GDM1 (cell line): Measurements from ENCODE around the gene AMBRA1.
A peak's percentile ranks its signal among the peaks of the same experiment; 100 is the strongest.

Experiments used
- DNase-seq: peaks from one replicate; lab custom pipeline; 2025; lab: John Stamatoyannopoulos, UW

AMBRA1 gene

GRCh38 chr11:46397526-46397925, 196.3 kb downstream of the AMBRA1 start:
- no peak for DNase-seq

- no peak for DNase-seq
Observed at GRCh38 chr11:46393759-46394158, 200.1 kb downstream of the AMBRA1 start.

DNA sequence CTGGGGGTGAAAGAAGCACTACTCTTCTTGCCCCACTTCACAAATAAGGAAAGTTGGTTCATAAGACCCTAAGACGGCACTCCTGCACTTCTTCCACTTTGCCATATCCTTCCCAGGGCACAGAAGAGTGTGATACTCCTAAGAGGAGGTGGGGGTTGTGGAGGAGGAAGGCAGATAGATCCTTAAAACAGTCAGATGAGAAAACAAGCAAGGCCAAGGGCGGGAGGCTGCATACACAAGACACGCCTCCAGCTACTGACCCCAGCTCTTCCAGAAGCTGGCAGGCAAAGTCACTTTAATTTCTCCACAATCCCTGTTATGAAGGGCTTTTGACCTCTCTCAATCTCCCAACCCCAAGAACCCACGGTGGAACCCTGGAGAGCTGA, 200.6 kb downstream of the AMBRA1 start:
- no peak for DNase-seq

GRCh38 chr11:46392421-46393230, 201.2 kb downstream of the AMBRA1 start:
- DNase-seq = peak; percentile 70

- DNase-seq = no peak
Observed at GRCh38 chr11:46391578-46392420, 202.0 kb downstream of the AMBRA1 start, which contains the start of gene CHRM4. TSS of gene CHRM4 (minus strand) at chr11:46391776. CDS start at chr11:46386557, 5,219 bp downstream.

GRCh38 chr11:46391186-46391577, 202.6 kb downstream of the AMBRA1 start:
- no peak for DNase-seq

- no peak for DNase-seq
Observed at GRCh38 chr11:46390331-46391171, 203.3 kb downstream of the AMBRA1 start.

GRCh38 chr11:46389450-46390330, 204.1 kb downstream of the AMBRA1 start:
- peak; percentile 48 for DNase-seq

GRCh38 chr11:46388619-46389449, 205.0 kb downstream of the AMBRA1 start:
- DNase-seq = no peak

DNA sequence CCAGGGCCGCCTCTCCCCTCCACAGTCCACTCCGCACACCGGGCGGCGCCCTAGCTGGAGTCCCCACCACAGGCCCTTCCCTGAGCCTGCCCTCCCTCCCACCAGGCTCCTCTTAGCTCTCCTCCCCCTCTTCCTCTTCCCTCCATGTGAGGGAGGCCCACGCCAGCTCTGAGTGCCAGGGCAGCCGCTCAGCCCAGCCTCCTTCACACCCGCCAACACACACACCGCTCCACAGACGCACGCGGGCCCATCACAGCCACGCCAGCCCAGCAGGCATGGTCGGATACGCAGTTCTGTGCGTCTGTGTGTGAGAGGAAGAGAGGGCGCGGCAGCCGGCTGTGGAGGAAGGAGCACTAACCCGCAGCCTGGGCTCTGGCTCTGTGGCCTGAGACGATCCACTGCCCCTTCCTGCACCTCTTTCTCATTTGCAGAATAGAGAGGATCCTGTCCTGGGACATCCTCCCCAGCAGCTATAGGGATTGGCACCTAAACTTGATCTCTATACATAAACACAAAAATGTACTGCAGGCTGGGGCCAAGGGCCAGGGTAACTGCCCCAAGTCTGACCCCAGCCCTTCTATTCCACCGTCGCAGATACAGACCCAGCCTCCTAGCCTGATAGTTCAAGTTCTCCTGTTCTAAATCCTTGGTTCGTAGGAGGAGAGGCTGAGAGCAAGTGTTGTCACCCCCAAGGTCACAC, 205.8 kb downstream of the AMBRA1 start:
- peak; percentile 40 for DNase-seq

- no peak for DNase-seq
Observed at GRCh38 chr11:46387456-46387855, 206.4 kb downstream of the AMBRA1 start.

GRCh38 chr11:46386674-46387073, 207.1 kb downstream of the AMBRA1 start:
- no peak for DNase-seq

DNA sequence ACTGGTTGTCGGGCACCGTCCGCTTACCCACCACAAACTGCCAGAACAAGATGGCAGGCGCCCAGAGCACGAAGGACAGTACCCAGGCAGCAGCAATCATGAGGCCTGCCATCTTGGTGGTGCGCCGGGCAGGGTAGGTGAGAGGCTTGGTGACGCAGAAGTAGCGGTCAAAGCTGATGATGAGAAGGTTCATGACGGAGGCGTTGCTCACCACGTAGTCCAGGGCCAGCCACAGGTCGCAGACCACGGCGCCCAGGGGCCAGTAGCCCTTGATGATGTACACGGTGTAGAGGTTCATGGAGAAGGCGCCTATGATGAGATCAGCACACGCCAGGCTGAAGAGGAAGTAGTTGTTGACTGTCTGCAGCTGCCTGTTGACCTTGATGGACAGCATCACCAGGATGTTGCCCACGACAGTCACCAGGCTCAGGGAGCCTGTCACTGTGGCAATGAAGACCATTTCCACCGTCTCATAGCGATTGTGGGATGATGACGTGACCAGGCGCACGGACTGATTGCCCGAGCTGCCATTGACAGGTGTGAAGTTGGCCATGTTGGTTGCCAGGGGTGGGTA, 207.7 kb downstream of the AMBRA1 start:
- DNase-seq = no peak

- DNase-seq = no peak
Observed at GRCh38 chr11:46385169-46386004, 208.4 kb downstream of the AMBRA1 start.

GRCh38 chr11:46383974-46384701, 209.7 kb downstream of the AMBRA1 start:
- DNase-seq = no peak

DNA sequence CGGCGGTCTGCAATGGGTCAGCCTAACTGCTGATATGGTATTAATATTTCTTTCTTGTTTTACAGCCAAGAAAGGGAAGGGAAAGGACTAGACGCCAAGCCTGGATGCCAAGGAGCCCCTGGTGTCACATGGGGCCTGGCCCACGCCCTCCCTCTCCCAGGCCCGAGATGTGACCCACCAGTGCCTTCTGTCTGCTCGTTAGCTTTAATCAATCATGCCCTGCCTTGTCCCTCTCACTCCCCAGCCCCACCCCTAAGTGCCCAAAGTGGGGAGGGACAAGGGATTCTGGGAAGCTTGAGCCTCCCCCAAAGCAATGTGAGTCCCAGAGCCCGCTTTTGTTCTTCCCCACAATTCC, 210.4 kb downstream of the AMBRA1 start:
- no peak for DNase-seq

DNA sequence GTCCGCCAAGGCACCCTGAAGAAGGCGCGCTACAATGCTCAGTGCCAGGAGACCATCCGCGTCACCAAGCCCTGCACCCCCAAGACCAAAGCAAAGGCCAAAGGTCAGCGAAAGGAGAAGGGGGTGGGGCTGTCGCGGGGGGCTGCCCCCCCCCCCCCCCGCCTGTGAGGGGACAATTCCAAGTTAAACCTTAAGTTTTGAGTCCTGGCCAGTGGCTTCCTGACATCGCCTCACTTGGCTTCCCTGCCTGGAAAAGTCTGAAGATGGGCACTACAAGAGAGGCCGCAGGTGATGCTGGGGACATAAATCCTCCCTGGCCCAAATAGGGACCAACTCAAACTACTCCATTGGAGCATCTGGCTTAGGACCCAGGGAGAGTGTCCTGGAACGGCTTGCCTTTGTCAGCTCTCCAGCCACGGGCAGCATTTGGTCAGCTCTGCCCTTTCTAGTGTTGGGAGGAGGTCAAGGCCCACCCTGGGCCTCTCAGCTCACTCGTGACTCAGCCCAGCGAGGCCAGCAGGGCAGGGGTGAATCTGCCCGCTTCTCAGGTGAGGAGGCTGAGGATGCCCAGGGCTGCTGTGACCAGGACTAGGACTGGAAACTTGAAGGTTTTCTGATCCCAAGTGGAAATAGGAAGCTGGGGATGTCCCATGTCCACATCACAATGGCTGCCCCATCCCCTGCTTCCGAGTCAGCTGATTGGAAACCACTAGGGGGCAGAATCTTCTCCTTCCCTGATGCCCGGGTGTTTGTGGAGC, 211.0 kb downstream of the AMBRA1 start:
- no peak for DNase-seq
